HL-60/S4 treated with retinoic acid at 250 ng/mL for 4 days and 3 days (cell line): Measurements from ENCODE around the gene TTC33.

ENCODE experiments used
- in situ Hi-C: fragments of 300-500 bp; cut with MboI; formaldehyde crosslinking; loops from 2 replicates; pipeline ENCODE4 v1.7.0; 2022; ENCODE audit warnings: low sequenced_read_pairs

The TTC33 gene

GRCh38 chr5:40494631-40495236 lies 261.0 kb downstream of the TTC33 start:
- in situ Hi-C loops = no loop called here

- in situ Hi-C loops = no loop called here
Observed at GRCh38 chr5:40492056-40492455, 263.7 kb downstream of the TTC33 start.

- in situ Hi-C loops = no loop called here
Observed at GRCh38 chr5:40491644-40492043, 264.1 kb downstream of the TTC33 start.

- in situ Hi-C loops = no loop called here
Observed at GRCh38 chr5:40490464-40491111, 265.2 kb downstream of the TTC33 start.

- in situ Hi-C loops = no loop called here
Observed at GRCh38 chr5:40489421-40489820, 266.3 kb downstream of the TTC33 start.

GRCh38 chr5:40486437-40487275 lies 269.1 kb downstream of the TTC33 start:
- in situ Hi-C loops = no loop called here

- in situ Hi-C loops = no loop called here
Observed at GRCh38 chr5:40485021-40485998, 270.5 kb downstream of the TTC33 start.

DNA sequence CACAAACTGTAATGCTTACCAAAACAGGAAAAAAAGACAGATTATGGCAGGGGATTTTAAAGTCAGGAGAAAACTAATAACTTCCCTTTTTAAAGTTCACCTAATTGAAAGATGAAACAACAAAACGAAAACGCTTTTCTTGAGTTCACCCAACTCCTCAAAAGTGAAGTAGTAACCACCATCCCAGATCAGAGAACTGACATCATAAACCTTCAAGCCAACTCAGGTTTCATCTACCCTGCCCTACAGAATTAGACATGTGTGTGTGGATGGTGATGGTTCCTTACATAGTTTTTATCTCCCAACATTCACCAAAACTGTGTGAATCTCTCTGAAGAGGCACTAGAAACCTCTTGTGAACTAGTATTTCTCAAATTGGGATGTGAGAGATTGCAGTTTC lies 271.3 kb downstream of the TTC33 start:
- in situ Hi-C loops = no loop called here

- in situ Hi-C loops = no loop called here
Observed at GRCh38 chr5:40483316-40483715, 272.4 kb downstream of the TTC33 start.

GRCh38 chr5:40481241-40481640 lies 274.5 kb downstream of the TTC33 start:
- in situ Hi-C loops = no loop called here

DNA sequence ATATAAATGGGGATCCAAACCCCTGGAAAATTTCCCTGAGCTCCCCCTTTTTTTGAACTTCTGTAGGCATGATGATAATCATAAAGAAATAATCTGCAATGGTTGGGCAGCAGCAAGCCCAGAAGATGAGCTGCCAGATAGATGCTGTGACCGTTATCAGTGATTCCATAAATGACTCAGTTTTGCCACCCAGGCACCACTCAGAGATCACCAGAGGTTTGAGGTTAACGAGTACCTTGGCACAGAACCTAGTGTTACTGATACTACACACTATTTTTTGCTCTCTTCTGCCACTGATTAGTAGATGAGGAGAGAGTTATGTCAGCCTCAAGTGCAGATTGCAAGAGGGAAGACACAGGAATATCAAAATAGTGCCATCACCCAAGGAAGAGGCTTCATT lies 275.4 kb downstream of the TTC33 start:
- in situ Hi-C loops = no loop called here

DNA sequence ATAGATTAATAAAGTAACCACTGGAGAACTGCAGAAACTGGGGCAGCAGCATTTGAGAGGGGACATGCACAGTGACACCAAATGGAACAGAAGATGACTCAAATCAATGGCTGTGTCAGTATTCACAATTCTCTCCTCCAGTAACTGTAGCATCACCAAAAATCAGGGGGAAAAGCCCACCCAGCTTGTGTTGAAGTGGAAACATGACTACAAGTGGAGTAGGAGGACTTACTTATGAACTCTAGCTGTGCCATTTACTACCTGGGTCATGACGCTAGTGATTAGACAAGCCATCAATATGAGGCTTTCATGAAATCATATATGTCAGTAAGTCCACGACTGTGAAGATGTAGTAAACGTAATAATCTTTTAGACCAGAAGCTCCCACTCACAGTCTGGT lies 275.8 kb downstream of the TTC33 start:
- in situ Hi-C loops = no loop called here

GRCh38 chr5:40478766-40479165 lies 277.0 kb downstream of the TTC33 start:
- in situ Hi-C loops = no loop called here

DNA sequence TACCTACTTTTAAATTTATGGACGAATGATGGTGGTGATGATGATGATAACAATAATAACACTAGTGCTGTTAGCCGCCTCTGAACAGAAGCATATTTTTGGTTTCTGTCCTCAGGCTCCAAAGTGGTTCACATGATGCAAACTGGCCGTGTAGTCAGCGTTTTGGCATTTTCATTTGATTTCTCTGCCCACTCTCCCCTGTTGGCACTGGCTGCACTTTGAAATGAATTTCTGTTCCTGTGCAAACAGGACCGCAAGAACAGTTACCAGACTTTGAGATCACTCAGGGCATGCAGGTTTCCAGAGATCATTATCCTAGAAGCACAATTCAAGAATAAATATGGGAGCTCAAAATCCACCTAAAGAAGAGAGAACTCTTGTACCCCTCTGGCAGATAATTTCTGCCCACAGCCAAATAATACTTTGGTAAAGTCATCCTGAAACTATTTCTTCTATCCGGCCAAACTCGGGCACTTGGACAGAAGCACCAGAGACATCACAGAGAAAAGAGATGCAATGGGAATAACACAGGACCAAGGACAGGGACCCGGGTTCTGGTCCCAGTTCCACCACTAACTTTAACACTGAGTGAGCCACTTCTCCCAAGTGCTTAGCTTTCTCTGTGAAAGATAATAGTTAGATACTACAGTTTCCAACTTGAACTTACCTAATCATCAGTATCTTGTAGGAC lies 277.8 kb downstream of the TTC33 start:
- in situ Hi-C loops = no loop called here

DNA sequence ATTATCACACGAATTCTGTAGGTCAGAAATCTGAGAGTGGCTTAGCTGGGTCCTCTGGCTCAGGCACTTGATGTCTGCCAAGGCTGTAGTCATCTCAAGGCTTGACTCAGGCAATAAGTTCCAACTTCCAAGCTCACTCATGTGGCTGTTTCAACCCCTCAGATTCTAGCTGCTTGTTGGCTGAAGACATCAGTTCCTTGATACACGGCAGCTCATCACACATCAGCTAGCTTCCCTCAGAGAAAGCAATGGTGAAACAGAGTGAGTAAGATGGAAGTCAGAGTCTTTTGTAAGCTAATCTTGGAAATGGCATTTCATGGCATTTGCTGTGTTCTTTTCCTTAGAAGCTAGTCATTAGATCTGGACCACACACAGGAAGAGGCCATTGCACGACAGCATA lies 280.2 kb downstream of the TTC33 start:
- in situ Hi-C loops = no loop called here

DNA sequence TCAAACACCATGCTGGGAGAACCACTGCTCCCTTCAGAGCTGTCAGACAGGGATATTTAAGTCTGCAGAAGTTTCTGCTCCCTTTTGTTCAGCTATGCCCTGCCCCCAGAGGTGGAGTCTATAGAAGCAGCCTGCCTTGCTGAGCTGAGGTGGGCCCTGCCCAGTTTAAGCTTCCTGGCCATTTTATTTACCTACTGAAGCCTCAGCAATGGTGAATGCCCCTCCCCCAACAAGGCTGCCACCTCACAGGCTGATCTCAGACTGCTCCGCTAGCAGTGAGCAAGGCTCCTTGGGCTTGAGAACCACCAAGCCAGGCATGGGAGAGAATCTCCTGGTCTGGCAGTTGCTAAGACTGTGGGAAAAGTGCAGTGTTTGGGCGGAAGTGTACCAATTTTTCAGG lies 281.5 kb downstream of the TTC33 start:
- in situ Hi-C loops = no loop called here

DNA sequence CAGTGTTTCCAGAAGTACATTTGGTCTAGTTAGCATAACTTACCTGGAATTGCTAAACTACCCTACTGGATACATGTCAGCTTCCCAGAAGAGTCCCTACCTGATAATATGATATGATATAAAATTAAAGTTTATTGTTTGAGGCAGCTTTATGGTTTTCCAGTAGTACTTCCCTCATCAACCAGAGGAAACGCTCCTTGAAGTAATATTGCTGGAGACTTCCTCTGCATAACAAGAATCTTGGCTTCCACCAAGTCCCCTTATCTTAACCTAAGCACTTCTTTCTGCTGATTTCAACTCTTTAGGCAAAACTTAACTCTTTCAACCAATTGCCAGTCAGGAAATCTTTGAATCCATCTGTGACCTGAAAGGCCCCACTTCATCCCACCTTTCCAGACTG lies 290.3 kb downstream of the TTC33 start:
- in situ Hi-C loops = no loop called here

DNA sequence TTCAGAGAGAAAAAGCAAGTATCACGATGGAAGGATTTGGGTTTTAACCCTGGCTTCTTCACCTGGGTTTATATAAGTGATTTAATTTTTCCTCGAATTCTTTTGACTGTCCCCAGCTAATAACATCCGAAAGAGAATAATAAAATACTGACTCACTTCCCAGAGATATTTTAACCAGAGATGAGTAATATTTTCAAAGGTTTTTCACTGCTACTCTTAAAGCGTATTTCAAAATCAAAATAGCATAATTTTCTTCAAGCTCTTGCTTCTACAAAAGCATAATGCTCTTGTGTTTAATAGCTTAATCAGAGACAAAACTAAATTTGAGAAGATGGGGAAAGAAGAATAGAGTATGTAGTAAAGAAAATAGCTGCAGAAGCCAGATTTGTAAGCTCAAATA lies 291.2 kb downstream of the TTC33 start:
- in situ Hi-C loops = no loop called here
